ENCODE measurements around the gene MFSD12. TPM values are rescaled to one million over a fixed set of nuclear protein-coding genes. Genes with fewer than 3 reads are reported as not detected.
A peak's percentile ranks its signal among the peaks of the same experiment; 100 is the strongest.

Gene MFSD12
- total RNA-seq, 1 donor: 104 TPM

- Histone ChIP-seq H3K27ac (ENCODE audit: low read depth, low read length) (no peak overlapping the region), H3K4me3 (ENCODE audit: insufficient read depth, low read length) (no peak overlapping the region), H3K4me1 (ENCODE audit: insufficient read depth, low read length) (no peaks in the 10 kb centered on the region), H3K27me3 (ENCODE audit: insufficient read depth, low read length) (no peaks in the 10 kb centered on the region), H3K4me2 (ENCODE audit: insufficient read depth, low read length) (no peak overlapping the region), H2AFZ (ENCODE audit: low read length) (no peak overlapping the region), H4K20me1 (ENCODE audit: insufficient read depth, low read length) (peaks cover 14% of the 10 kb centered on the region), H3K9me3 (ENCODE audit: low read depth, low read length) (no peaks in the 10 kb centered on the region), H3K79me2 (ENCODE audit: insufficient read depth, low read length) (no peaks in the 10 kb centered on the region), H3K36me3 (ENCODE audit: insufficient read depth, low read length) (peaks cover 14% of the 10 kb centered on the region)
- no peak for DNase-seq (ENCODE audit: insufficient read length, low spot score, missing footprints)
- TF ChIP-seq, protein P1, sequence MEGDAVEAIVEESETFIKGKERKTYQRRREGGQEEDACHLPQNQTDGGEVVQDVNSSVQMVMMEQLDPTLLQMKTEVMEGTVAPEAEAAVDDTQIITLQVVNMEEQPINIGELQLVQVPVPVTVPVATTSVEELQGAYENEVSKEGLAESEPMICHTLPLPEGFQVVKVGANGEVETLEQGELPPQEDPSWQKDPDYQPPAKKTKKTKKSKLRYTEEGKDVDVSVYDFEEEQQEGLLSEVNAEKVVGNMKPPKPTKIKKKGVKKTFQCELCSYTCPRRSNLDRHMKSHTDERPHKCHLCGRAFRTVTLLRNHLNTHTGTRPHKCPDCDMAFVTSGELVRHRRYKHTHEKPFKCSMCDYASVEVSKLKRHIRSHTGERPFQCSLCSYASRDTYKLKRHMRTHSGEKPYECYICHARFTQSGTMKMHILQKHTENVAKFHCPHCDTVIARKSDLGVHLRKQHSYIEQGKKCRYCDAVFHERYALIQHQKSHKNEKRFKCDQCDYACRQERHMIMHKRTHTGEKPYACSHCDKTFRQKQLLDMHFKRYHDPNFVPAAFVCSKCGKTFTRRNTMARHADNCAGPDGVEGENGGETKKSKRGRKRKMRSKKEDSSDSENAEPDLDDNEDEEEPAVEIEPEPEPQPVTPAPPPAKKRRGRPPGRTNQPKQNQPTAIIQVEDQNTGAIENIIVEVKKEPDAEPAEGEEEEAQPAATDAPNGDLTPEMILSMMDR (IDR thresholded peaks at IDR 0.05; ENCODE audit: extremely low read depth, low read depth, low read length): no peak
Measured at GRCh38 chr19:3539756-3540118, 17.6 kb downstream of the MFSD12 start.

DNA sequence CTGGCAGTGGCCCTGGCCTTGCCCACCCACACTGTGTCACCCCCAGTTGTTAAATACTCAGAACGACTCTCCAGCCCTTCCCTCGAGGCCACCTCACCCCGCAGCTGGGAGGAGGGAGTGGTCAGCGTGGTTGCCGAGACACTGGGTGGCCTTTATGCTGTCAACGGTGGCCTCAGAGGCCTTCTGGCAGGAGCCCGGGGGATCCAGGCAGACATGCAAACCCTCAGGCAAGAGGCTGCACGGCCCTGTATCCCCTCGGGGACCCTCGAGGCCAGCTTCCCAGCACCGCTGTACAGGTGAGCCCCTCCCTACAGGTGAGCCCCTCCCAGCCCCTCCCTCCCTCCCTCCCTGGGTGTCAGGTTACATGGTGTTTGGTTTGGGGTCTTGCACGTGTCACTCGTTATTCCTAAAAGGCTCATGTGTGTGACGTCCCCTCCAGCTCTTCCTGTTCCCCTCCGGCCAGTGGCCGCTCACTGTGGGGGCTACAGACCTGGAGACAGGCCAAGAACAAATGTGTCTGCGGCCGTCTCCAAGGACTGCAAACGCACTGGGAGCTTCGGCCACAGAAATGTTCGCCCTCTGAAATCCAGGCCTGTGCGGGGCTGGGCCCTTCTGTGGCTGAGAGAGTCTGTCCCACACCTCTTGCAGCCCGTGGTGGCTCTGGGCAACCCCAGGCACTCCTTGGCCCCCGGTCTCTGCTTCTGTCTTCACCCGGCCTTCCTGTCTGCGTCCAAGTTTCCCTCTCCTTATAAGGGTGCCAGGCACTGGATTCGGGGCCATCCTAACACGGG, 18.2 kb downstream of the MFSD12 start, which contains the start of gene TEKTIP1:
TSS of gene TEKTIP1 (plus strand) at position 210 of the 791 bp plus-strand sequence. CDS start at position 214, 4 bp downstream.
- peak; percentile 93 for DNase-seq (ENCODE audit: insufficient read length, low spot score, missing footprints)
- Histone ChIP-seq H3K79me2 (ENCODE audit: insufficient read depth, low read length) (no peaks in the 10 kb centered on the region), H3K27ac (ENCODE audit: low read depth, low read length) (no peak within 1 kb of the TSS), H3K4me2 (ENCODE audit: insufficient read depth, low read length) (no peak within 1 kb of the TSS), H4K20me1 (ENCODE audit: insufficient read depth, low read length) (peaks cover 14% of the 10 kb centered on the region), H3K36me3 (ENCODE audit: insufficient read depth, low read length) (peaks cover 14% of the 10 kb centered on the region), H2AFZ (ENCODE audit: low read length) (no peak within 1 kb of the TSS), H3K9me3 (ENCODE audit: low read depth, low read length) (no peaks in the 10 kb centered on the region), H3K4me3 (ENCODE audit: insufficient read depth, low read length) (no peak within 1 kb of the TSS), H3K27me3 (ENCODE audit: insufficient read depth, low read length) (no peaks in the 10 kb centered on the region), H3K4me1 (ENCODE audit: insufficient read depth, low read length) (no peaks in the 10 kb centered on the region)
- TF ChIP-seq, protein P1 (IDR thresholded peaks at IDR 0.05; ENCODE audit: extremely low read depth, low read depth, low read length): no peak

GRCh38 chr19:3538258-3538929, 19.0 kb downstream of the MFSD12 start:
- Histone ChIP-seq H4K20me1 (ENCODE audit: insufficient read depth, low read length) (peaks cover 14% of the 10 kb centered on the region), H3K27ac (ENCODE audit: low read depth, low read length) (no peak overlapping the region), H3K79me2 (ENCODE audit: insufficient read depth, low read length) (no peaks in the 10 kb centered on the region), H3K4me2 (ENCODE audit: insufficient read depth, low read length) (no peak overlapping the region), H2AFZ (ENCODE audit: low read length) (no peak overlapping the region), H3K4me3 (ENCODE audit: insufficient read depth, low read length) (no peak overlapping the region), H3K27me3 (ENCODE audit: insufficient read depth, low read length) (no peaks in the 10 kb centered on the region), H3K9me3 (ENCODE audit: low read depth, low read length) (no peaks in the 10 kb centered on the region), H3K4me1 (ENCODE audit: insufficient read depth, low read length) (no peaks in the 10 kb centered on the region), H3K36me3 (ENCODE audit: insufficient read depth, low read length) (peaks cover 19% of the 10 kb centered on the region)
- TF ChIP-seq, protein P1 (IDR thresholded peaks at IDR 0.05; ENCODE audit: extremely low read depth, low read depth, low read length): no peak
- DNase-seq (ENCODE audit: insufficient read length, low spot score, missing footprints): peak; percentile 87

Measured in osteoblast (primary cell).